Measurements from ENCODE around the gene REEP6. TPM values are rescaled to one million over a fixed set of nuclear protein-coding genes. Genes with fewer than 3 reads are reported as not detected.
A peak's percentile ranks its signal among the peaks of the same experiment; 100 is the strongest.

The REEP6 gene
- total RNA-seq, 1 experiment from 2014 or later = 10.5 TPM

DNA sequence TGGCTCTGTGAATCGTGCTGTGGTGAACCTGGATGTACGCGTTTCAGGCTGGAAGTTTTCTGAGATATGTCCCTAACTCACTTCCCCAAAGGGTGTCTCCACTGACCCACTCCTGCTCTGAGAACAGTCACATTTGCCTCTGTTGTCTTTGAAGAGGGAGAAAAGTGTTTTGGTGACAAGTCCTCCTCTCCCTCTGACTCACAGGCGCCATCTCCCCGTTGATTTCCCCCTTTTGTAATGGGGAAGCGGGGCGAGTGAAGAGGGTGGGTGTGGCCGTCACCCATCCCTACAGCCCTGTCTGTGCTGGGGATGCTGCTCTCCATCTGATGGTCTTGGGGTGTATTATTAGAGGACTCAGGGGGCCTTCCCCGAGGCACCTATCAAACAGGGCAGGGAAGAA lies 31.5 kb upstream of the REEP6 start:
- Mint-ChIP-seq H3K4me3 (peak overlapping the region in 1 of 2 experiments; percentile 16; a peak in 1 of 5 replicates), H3K9me3 (no peaks in the 10 kb centered on the region)
- peaks cover 3% of the 10 kb centered on the region; the same call in 1 of the 2 replicates for H3K27me3 ChIP-seq (ENCODE audit: insufficient read depth, low read length)

More for the DNA sequence above, 31.5 kb upstream of the REEP6 start:
- H3K18ac ChIP-seq (ENCODE audit: insufficient read length, low read depth, low read length) = no peak overlapping the region
- H3K23me2 ChIP-seq (ENCODE audit: insufficient read length, low read depth, low read length, poor library complexity, severe bottlenecking) = no peaks in the 10 kb centered on the region
- TF ChIP-seq, protein P1, sequence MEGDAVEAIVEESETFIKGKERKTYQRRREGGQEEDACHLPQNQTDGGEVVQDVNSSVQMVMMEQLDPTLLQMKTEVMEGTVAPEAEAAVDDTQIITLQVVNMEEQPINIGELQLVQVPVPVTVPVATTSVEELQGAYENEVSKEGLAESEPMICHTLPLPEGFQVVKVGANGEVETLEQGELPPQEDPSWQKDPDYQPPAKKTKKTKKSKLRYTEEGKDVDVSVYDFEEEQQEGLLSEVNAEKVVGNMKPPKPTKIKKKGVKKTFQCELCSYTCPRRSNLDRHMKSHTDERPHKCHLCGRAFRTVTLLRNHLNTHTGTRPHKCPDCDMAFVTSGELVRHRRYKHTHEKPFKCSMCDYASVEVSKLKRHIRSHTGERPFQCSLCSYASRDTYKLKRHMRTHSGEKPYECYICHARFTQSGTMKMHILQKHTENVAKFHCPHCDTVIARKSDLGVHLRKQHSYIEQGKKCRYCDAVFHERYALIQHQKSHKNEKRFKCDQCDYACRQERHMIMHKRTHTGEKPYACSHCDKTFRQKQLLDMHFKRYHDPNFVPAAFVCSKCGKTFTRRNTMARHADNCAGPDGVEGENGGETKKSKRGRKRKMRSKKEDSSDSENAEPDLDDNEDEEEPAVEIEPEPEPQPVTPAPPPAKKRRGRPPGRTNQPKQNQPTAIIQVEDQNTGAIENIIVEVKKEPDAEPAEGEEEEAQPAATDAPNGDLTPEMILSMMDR (conservative IDR thresholded peaks at IDR 0.05) = no peak
- H3K4me1 ChIP-seq (ENCODE audit: insufficient read depth, low read length) = no peaks in the 10 kb centered on the region
- peaks cover 0 to 13% (median 5%) of the 10 kb centered on the region in 3 experiments; a peak in 2 of 7 replicates for H3K36me3 Mint-ChIP-seq (ENCODE audit: insufficient read depth in 1 of 3, low read depth in 3 of 3)
- H2AFZ ChIP-seq (ENCODE audit: low read length) = no peak overlapping the region
- no peak overlapping the region for H3K56ac ChIP-seq (ENCODE audit: insufficient read length, low read depth, low read length)
- H3K27ac Mint-ChIP-seq = no peak overlapping the region
- H4K91ac ChIP-seq (ENCODE audit: insufficient read length, low read depth, low read length) = no peak overlapping the region
- no peak overlapping the region for H4K5ac ChIP-seq (ENCODE audit: insufficient read length, low read depth, low read length)
- H3K23ac ChIP-seq (ENCODE audit: insufficient read length, low read depth, low read length) = no peak overlapping the region
- H3K4me1 Mint-ChIP-seq = peaks cover 4 to 6% of the 10 kb centered on the region in 2 experiments
- H2BK120ac ChIP-seq (ENCODE audit: low read depth, low read length, poor library complexity, severe bottlenecking) = no peak overlapping the region
- H2BK5ac ChIP-seq (ENCODE audit: insufficient read length, low read length) = no peak overlapping the region
- H3K27ac ChIP-seq (ENCODE audit: insufficient read length, low read depth, low read length) = no peak overlapping the region
- no peak overlapping the region for H3K14ac ChIP-seq (ENCODE audit: insufficient read depth, low read length)
- H3K9ac ChIP-seq (ENCODE audit: extremely low read depth, insufficient read length, low read length) = no peak overlapping the region
- no CpG with 5 or more reads among the region's 9 CpGs for WGBS (ENCODE audit: extremely low coverage, insufficient read length, low lambda C conversion rate)
- H3T11ph ChIP-seq (ENCODE audit: low read length) = no peak overlapping the region
- DNase-seq = no peak
- no peaks in the 10 kb centered on the region for H3K79me1 ChIP-seq (ENCODE audit: insufficient read depth, low read depth, low read length, poor library complexity, severe bottlenecking)
- H2BK15ac ChIP-seq (ENCODE audit: low read depth, low read length) = no peak overlapping the region
- H2BK12ac ChIP-seq (ENCODE audit: insufficient read length, low read depth, low read length) = no peak overlapping the region
- no peaks in the 10 kb centered on the region for H3K9me3 ChIP-seq (ENCODE audit: control insufficient read depth, low read depth, low read length)
- peaks cover 67% of the 10 kb centered on the region for H3K27me3 Mint-ChIP-seq (ENCODE audit: low read depth)
- H2BK20ac ChIP-seq (ENCODE audit: low read depth, low read length, poor library complexity, severe bottlenecking) = no peak overlapping the region
- H3K79me2 ChIP-seq (ENCODE audit: insufficient read depth, low read length) = no peaks in the 10 kb centered on the region
- H4K8ac ChIP-seq (replicated peaks; ENCODE audit: insufficient read length, low read depth, low read length) = no peak overlapping the region
- H2AK5ac ChIP-seq (ENCODE audit: insufficient read length, low read length) = no peak overlapping the region
- H4K20me1 ChIP-seq (ENCODE audit: control insufficient read depth, insufficient read depth, insufficient read length) = no peaks in the 10 kb centered on the region
- H3K4ac ChIP-seq (ENCODE audit: low read depth, low read length) = no peak overlapping the region
- no peak overlapping the region for H3K4me2 ChIP-seq (ENCODE audit: insufficient read depth, insufficient read length, low read length)
